OCI-LY3 (cell line): Measurements from ENCODE around the gene SMIM14.

Experiments
- H2AFZ ChIP-seq: fragments of 200-600, 300-600 bp; shearing (Covaris generic); 2 replicates; pipeline ENCODE4 v1.6.0; 2014; ENCODE audit warnings: antibody characterized with exemption, low read depth, low read length
- H3K27ac ChIP-seq: fragments of 200-600, 300-600 bp; sonication (generic); 2 replicates; pipeline ENCODE4 v1.5.1; 2014; ENCODE audit warnings: mild to moderate bottlenecking, low read length, moderate library complexity, mixed read lengths
- H3K27me3 ChIP-seq: fragments of 200-600, 300-600 bp; sonication (generic); 2 replicates; pipeline ENCODE4 v1.6.1; 2014; ENCODE audit warnings: low read depth, low read length, mixed read lengths
- H3K36me3 ChIP-seq: fragments of 200-600, 300-600 bp; sonication (generic); replicated peaks from 2 replicates; pipeline ENCODE3; 2014; ENCODE audit warnings: low read depth, low read length, mixed read lengths
- H3K4me1 ChIP-seq: fragments of 300-600, 200-600 bp; sonication (generic); 2 replicates; pipeline ENCODE4 v1.6.1; 2014; ENCODE audit warnings: low read length, mixed read lengths
- H3K4me2 ChIP-seq: fragments of 200-600, 300-600 bp; sonication (generic); 2 replicates; pipeline ENCODE4 v1.6.1; 2014; ENCODE audit warnings: low read length, mixed read lengths
- H3K4me3 ChIP-seq: fragments of 300-600, 200-600 bp; sonication (generic); 2 replicates; pipeline ENCODE4 v1.5.1; 2014; ENCODE audit warnings: antibody characterized with exemption, mild to moderate bottlenecking, low read length, moderate library complexity
- H3K79me2 ChIP-seq: fragments of 300-600, 200-600 bp; shearing (Covaris generic); 2 replicates; pipeline ENCODE4 v1.6.1; 2014; ENCODE audit warnings: mild to moderate bottlenecking, low read length, mixed read lengths
- H3K9ac ChIP-seq: fragments of 300-600, 200-600 bp; shearing (Covaris generic); 2 replicates; pipeline ENCODE4 v1.6.0; 2014; ENCODE audit warnings: mild to moderate bottlenecking, low read length, moderate library complexity
- H3K9me3 ChIP-seq: fragments of 200-600, 300-600 bp; shearing (Covaris generic); 2 replicates; pipeline ENCODE4 v1.6.1; 2014; ENCODE audit warnings: low read length, mixed read lengths; ENCODE audit not compliant: insufficient read depth
- H4K20me1 ChIP-seq: fragments of 200-600, 300-600 bp; sonication (generic); 2 replicates; pipeline ENCODE4 v1.6.1; 2016; ENCODE audit warnings: low read length, mixed read lengths; ENCODE audit not compliant: insufficient read depth
- CTCF ChIP-seq: fragments of 200-600, 300-600 bp; sonication (generic); IDR thresholded peaks from 2 replicates; pipeline ENCODE4 v1.5.1; 2014; ENCODE audit warnings: antibody characterized with exemption, low read length, low read depth
- EZH2phosphoT487 ChIP-seq: fragments of 200-600 bp; shearing (Covaris generic); IDR thresholded peaks from 2 replicates; pipeline ENCODE4 v1.6.1; 2018; ENCODE audit warnings: antibody characterized with exemption, mixed run types, low read depth

Gene SMIM14

GRCh38 chr4:39649639-39650265, 11.1 kb upstream of the SMIM14 start:
- Histone ChIP-seq H3K36me3 (no peaks in the 10 kb centered on the region), H2AFZ (no peak overlapping the region)

GRCh38 chr4:39648827-39649558, 10.3 kb upstream of the SMIM14 start:
- Histone ChIP-seq H3K36me3 (no peaks in the 10 kb centered on the region), H3K79me2 (no peaks in the 10 kb centered on the region), H3K4me2 (no peak overlapping the region), H3K9ac (no peak overlapping the region), H4K20me1 (no peaks in the 10 kb centered on the region), H3K9me3 (no peaks in the 10 kb centered on the region), H3K4me1 (peaks cover 9% of the 10 kb centered on the region), H3K4me3 (no peak overlapping the region), H3K27ac (no peak overlapping the region), H2AFZ (no peak overlapping the region), H3K27me3 (no peaks in the 10 kb centered on the region)
- TF ChIP-seq EZH2phosphoT487 (no peak), CTCF (no peak)

More at GRCh38 chr4:39649639-39650265, 11.1 kb upstream of the SMIM14 start:
- no peak overlapping the region for H3K27ac ChIP-seq
- H3K79me2 ChIP-seq = no peaks in the 10 kb centered on the region
- H3K27me3 ChIP-seq = no peaks in the 10 kb centered on the region
- no peak overlapping the region for H3K4me3 ChIP-seq
- no peaks in the 10 kb centered on the region for H3K9me3 ChIP-seq
- no peak overlapping the region for H3K4me2 ChIP-seq
- TF ChIP-seq EZH2phosphoT487 = no peak
- H3K4me1 ChIP-seq = peaks cover 16% of the 10 kb centered on the region
- H3K9ac ChIP-seq = no peak overlapping the region
- H4K20me1 ChIP-seq = no peaks in the 10 kb centered on the region

GRCh38 chr4:39648213-39648612, 9.5 kb upstream of the SMIM14 start:
- Histone ChIP-seq H3K36me3 (no peaks in the 10 kb centered on the region), H3K4me1 (peaks cover under 1% of the 10 kb centered on the region; the same call in 1 of the 2 replicates), H3K27ac (no peak overlapping the region), H3K27me3 (no peaks in the 10 kb centered on the region), H3K9me3 (no peaks in the 10 kb centered on the region), H3K79me2 (no peaks in the 10 kb centered on the region), H4K20me1 (no peaks in the 10 kb centered on the region), H3K9ac (no peak overlapping the region), H3K4me3 (no peak overlapping the region), H2AFZ (no peak overlapping the region), H3K4me2 (no peak overlapping the region)
- no peak for TF ChIP-seq CTCF
- TF ChIP-seq EZH2phosphoT487 = no peak

GRCh38 chr4:39642885-39643552, 4.4 kb upstream of the SMIM14 start:
- no peak overlapping the region for H3K4me2 ChIP-seq
- no peaks in the 10 kb centered on the region for H3K27me3 ChIP-seq
- no peak overlapping the region for H3K4me3 ChIP-seq
- no peaks in the 10 kb centered on the region for H3K36me3 ChIP-seq
- TF ChIP-seq CTCF (no peak), EZH2phosphoT487 (no peak)
- H3K9me3 ChIP-seq = no peaks in the 10 kb centered on the region
- H3K27ac ChIP-seq = no peak overlapping the region
- H2AFZ ChIP-seq = no peak overlapping the region
- no peaks in the 10 kb centered on the region for H4K20me1 ChIP-seq
- H3K9ac ChIP-seq = no peak overlapping the region
- peaks cover 10% of the 10 kb centered on the region for H3K4me1 ChIP-seq
- H3K79me2 ChIP-seq = no peaks in the 10 kb centered on the region
